GM19193 (cell line): Measurements from ENCODE around the gene MAML3.

Experiments
- POLR2A ChIP-seq: IDR thresholded peaks from 4 replicates; pipeline ENCODE4 v1.6.1; 2011; ENCODE audit not compliant: insufficient read depth, insufficient read length; ENCODE audit errors: extremely low read depth

MAML3 gene

DNA sequence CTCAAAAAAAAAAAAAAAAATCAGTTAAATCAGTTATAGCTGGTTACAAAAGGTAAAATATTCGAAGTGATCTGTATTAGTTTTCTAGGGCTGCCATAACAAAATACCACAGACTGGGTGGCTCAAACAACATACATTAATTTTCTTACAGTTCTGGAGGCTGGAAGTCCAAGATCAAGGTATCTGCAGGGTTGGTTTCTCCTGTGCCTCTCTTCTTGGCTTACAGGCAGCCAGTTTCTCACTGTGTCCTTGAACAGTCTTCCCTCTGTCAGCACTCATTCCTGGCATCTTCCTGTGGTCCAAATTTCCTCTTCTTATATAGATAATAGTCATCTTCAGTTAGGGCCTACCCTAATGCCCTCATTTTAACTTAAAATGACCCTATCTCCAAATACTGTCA is 248.5 kb downstream of the MAML3 start:
- TF ChIP-seq POLR2A: no peak

DNA sequence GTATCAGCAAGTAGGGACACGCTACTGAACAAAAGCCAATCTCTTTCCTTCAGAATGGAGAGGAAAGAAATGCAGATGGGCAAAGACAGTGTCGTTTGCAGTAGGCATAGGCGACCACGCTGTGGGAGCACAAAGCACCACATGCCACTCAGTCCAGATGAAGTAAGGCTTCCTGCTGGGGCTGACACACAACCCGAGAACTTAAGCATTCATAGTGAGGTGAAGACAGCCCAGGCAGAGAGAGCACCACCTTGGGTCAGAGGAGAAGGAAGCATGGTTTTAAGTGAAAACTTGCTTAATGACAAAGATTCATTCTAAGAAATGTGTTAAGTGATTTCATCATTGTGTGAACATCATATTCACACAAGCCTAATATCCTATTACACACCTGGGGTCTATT is 249.6 kb downstream of the MAML3 start:
- TF ChIP-seq POLR2A: no peak

DNA sequence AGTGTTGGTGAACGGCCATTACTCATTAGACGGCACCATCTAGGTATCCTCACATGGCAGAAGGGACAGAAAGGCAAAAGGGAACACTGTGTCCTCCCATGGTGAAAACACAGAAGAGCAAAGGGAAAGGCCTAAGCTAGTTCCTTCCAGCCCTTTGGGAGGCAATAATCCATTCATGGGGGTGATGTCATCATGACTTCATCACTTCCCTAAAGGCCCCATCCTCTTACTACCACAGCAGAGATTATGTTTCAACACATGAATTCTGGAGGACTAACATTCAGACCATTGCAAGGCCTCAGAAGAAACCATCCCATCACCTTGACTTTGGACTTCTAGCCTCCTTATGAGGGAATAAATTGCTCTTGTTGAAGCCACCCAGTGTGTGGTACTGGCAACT is 250.1 kb downstream of the MAML3 start:
- TF ChIP-seq POLR2A: no peak

DNA sequence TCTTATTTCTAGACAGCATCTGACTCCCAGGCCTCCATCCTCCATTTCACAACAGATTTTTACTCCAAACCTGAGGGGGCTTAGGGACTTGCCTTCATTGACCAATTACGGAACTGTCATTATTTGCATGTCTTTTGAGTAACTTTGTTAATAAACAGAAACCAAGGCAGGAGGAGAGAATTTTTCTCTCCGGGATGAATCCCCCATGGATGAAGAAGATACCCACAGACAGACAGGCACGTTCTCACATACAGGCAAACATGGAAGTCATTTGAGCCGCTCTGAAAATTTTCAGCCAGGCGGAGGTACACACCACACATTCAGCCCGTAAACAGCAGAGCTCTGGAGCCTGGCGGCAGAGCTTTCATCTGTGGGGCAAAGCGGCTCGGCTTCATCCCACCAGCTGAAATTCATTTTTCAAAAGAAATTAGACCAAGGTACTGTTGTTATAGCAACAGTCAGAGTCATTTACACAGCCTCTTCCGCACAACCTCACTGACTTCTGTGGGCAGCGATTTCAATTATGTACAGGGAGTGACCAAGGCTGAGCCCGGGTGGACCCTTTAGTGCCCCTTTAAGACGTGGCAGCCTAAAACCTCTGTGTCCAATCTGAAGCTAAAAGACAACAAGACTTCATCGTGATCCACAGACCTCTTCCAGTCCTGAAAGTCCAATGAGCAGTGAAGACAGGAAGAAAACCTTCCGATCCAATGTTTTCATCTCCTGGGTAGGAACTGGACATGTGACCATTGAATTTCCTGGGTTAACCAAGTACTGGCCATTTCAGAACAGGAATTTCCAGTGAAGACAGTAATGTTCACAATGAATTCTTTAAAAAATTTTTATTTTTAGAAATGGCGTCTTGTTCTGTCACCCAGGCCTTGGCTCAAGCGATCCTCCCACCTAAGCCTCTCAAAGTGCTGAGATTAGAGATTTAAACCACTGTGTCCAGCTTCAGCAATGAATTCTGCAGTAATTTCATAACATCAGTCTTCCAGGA is 251.4 kb downstream of the MAML3 start:
- TF ChIP-seq POLR2A: no peak

DNA sequence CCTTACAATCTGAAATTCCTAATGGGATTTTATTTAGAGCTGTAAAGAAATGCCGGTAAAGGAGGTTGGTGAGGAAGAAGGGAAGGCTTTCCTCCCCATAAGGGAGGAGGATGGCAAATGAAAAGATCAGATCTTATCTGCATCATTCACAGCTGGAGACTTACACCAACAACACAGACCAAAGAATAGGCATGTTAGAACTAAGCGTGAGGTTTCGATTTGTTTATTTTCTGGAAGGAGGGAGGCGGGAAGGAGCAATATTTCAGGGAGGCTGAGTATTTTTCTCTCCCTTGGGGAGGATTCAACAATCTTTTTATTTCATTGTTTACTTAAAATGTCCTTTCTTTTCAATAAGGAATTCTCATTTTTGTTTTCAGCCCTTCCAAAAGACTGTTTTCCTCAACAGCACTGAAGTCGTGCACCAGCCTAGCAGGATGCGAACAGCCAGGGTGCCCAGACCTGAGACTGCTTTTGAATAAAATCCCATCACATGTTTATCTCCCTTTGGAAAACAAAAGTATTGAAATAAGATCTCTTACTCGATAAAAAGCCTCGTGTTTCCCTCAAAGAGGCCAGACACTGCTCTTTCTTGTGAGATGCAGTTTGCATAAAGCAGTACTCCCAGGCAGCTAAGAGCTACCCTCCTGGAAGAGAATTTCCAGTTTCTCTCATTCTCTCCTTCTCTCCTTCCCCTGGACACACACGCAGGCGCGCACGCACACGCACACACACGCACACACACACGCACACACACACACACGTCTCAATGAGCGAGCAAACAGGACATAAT is 252.3 kb downstream of the MAML3 start:
- no peak for TF ChIP-seq POLR2A

DNA sequence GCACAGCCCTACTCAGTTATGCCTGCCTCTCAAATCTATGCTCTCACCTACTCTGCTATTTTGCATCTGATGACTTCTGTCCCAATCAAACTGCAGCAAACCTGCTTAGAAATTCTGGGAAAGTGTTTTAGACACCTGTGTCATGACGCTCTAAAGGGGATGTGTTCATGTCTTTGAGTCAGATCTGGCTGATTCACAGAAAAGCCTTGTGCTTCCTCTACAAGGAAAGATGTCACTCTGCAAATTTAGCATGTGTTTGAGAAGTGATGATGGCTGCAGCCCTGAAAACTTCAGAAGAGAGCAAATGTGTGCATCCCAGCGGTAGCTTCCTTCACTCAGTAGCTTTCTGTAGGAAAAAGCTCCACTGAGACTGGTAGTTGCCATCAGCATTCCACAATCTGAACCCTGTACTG is 253.0 kb downstream of the MAML3 start:
- TF ChIP-seq POLR2A: no peak

DNA sequence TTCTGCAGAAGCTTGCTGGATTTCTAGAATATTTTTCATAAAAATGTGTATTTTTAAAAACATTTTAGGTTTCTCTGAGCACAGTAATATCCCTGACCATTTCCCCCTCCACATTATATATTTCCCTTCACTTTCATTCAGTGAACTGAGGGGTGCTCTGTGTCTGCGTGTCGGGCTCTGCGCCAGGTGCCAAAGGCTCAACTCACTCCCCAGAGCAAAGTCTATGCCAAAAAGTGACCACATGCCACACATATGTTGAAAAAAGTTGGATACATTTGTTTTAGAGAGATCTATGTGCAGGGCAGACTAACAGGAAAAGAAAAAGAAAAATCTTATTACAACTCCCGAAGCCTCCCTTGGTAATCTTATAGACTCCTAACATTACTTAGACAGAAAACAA is 254.6 kb downstream of the MAML3 start:
- TF ChIP-seq POLR2A: no peak

DNA sequence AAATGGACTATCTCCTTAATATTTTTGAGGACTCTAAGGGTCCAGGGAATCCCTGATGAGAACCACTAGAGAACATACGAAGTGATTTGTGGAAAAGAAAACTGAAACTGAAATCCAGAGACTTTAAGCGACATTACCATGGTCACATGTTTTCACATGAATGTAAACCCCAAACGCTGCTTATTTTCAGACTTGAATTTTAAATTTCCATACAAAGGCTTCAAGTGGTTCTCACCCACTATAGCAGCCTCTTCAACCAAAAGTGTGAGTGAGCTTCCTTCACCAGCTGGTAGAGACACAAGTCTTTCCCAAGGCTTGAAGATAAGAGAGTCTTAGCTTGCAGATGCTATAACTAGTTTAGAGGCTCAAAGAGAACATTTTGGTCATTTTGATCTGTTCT is 255.7 kb downstream of the MAML3 start:
- no peak for TF ChIP-seq POLR2A

DNA sequence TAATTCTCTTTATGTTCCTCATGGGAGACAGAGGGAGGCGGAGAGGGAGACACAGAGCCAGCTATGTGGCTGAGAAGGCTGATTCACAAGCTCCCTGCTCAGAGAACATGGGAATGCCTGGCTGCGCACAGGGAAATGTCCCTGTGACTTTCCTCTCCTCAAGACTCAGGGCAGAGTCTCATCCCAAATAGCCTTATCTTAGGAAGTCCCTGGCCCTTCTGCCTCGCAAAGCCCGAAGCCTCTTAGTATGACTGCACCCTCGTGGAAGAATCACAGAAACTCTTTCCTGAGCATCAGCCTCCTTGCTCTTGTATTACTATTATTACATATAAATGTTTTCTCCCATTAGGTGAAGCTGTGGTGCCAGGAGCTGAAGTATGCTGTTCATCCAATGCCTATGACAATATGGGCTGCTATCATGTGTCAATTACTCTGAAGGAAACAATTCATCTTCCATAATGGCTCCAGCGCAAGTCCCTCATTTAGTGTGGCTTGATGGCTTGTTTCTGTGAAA is 257.8 kb downstream of the MAML3 start:
- no peak for TF ChIP-seq POLR2A

DNA sequence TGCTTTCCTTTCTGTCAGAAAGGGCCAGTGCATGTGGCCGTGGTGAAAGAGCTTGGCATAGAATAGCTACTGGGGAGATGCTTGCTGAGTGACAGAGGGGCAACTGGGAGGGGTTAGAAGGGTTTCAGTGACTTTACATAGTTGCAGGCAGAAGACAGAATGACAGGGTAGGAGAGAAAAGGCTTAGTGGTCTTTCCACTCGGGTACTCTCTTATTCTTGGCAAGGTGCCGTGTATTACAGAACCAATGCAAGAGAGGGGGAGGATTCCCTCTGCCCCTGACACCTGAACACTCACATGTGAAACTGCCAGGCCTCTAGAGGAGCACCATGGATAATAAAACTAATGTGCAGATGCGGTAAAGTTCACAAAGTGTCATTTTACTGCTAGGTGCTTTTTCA is 260.2 kb downstream of the MAML3 start:
- TF ChIP-seq POLR2A: no peak

DNA sequence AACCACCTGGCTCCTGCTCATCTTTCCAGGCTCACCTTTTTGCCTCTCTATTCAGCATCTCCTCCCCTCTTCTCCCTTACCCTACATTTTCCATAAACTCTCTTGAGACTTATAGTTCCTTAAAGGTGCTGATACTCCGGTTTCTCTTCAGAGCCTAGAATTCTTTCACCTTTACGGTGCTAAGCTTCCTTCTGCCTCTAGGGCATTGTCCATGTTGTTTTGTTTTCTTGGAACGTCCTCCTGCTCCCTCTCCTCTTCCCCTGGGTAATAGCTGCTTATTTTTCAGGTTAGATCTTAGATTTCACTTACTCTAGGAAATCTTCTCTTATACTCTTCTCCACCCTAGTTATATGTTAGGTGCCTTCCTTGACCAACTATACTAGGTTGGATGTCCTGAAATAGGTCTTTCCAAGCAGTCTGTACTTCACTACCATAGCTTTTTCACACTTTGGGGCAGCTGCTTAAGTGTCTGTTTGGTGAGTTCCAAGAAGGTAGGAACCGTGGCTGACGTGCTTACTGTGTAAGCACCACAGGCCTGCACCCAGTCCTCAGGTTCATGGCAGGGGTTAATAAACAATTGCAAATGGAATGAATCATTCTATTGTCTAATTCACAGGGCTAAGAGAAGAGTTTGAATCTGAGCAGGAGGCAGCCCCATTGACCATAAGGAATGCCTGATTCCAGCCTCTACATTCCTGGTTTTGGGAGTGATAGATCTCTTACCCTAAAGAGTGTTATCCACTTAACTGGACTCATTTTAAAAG is 260.8 kb downstream of the MAML3 start:
- no peak for TF ChIP-seq POLR2A

DNA sequence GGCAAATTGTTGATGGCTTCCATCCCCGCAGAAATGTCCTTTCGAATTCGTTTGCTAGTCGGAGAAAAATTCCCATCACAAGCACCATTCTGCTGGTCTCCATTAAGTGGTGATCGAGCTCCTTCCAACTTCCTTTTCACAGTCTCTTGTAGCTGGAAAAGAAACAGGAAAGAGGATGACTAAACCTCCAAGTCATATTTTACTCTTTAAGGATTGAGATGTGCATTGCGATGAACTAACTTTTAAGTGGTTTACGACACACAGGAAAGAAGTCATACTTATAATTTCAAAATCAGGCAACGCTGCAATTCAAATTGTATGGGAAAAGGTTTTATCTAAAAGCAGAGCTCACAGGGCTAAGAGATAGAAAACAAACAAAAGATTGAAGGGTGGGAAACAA is 263.2 kb downstream of the MAML3 start:
- TF ChIP-seq POLR2A: no peak

DNA sequence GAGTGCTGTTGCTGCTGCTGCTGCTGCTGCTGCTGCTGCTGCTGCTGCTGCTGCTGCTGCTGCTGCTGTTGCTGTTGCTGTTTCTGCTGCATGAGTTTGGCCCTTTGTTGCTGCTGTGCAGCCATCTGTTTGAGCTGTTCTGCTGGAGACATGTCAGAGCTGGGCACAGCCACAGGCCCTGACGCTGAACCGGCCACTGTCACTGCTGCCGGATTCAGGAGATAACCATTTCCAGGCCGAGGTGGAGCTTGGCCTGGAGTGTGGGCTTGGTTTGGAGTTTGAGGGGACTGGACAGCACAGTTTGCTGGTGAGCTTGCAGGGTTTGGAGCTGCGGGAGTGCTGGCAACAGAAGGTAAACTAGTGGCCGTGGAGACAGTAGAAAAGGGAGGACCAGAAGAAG is 264.1 kb downstream of the MAML3 start:
- no peak for TF ChIP-seq POLR2A

DNA sequence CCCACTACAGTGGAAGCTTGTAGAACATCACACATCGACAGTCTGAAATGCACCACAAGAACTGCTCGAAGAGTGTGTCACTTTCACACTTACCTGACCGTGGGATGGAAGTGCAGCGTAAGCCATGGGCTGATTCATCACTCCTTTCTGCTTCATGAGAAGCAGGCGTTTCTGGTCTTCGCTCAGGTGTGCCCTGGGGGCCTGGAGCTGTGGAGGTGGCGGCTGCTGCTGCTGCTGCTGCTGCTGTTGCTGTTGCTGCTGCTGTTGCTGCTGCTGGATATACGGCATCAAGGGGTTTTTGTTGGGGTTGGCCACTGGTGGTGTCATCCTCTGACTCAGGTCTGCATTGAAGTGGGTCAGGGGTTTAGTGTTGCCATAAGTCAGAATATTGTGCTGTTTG is 264.7 kb downstream of the MAML3 start:
- TF ChIP-seq POLR2A: no peak
